ACC112 (cell line): Measurements from ENCODE around the gene TYW1.
"Not testable (repeated sequence)": the region's sequence is repeated elsewhere in the genome, so short reads cannot be mapped to it uniquely, and the experiment has no call there.

Source experiments
- H2AFZ ChIP-seq: fragments of 200-600 bp; sonication (generic); one replicate; pipeline ENCODE4 v1.6.0; 2017; ENCODE audit warnings: antibody characterized with exemption, low read length; ENCODE audit not compliant: unreplicated experiment
- H3K27ac ChIP-seq: fragments of 200-600 bp; sonication (generic); 2 replicates; pipeline ENCODE4 v1.5.1; 2014; ENCODE audit warnings: low read depth, mild to moderate bottlenecking, antibody characterized with exemption, low read length, moderate library complexity
- H3K27me3 ChIP-seq: fragments of 200-600 bp; sonication (generic); 2 replicates; pipeline ENCODE4 v1.6.1; 2014; ENCODE audit warnings: mild to moderate bottlenecking, antibody characterized with exemption, low read length, moderate library complexity, mixed read lengths; ENCODE audit not compliant: insufficient read depth
- H3K36me3 ChIP-seq: fragments of 200-600 bp; sonication (generic); 2 replicates; pipeline ENCODE4 v1.6.1; 2016; ENCODE audit warnings: mild to moderate bottlenecking, antibody characterized with exemption, low read length, moderate library complexity, mixed read lengths; ENCODE audit not compliant: insufficient read depth
- H3K4me1 ChIP-seq: fragments of 200-600 bp; sonication (generic); one replicate; pipeline ENCODE4 v1.6.1; 2016; ENCODE audit warnings: low read length, mixed read lengths; ENCODE audit not compliant: insufficient read depth, unreplicated experiment, control insufficient read depth
- H3K4me3 ChIP-seq: fragments of 200-600 bp; sonication (generic); 2 replicates; pipeline ENCODE4 v1.5.1; 2014; ENCODE audit warnings: mild to moderate bottlenecking, low read depth, low read length
- H3K79me2 ChIP-seq: fragments of 200-600 bp; sonication (generic); one replicate; pipeline ENCODE4 v1.6.0; 2016; ENCODE audit warnings: low read length; ENCODE audit not compliant: control insufficient read depth, unreplicated experiment, insufficient read depth

TYW1 gene

DNA sequence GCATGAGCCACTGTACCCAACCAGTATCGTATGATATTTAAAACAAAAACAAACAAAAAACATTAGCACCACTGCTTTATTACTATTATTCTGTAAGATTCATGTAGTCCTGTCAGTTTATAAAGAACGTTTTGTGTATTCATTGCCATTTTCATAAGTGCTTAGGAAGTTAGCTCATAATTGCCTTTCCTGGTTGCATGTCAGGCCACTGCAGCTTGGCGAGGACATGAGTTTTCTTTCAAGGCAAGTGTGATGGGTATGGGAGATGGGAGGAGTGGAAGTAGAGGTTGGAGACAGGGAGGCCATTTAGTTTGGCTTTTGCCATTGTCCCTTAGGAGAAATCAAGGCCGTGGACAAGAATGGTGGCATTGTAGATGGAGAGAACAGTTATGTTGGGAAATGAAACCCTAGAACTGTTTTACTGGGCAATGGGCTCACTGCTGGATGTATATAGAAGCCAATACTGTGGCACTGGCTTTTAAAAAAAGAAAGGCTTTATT is 48.9 kb downstream of the TYW1 start:
- H3K4me3 ChIP-seq: no peak overlapping the region
- H3K4me1 ChIP-seq: peaks cover 19% of the 10 kb centered on the region
- 0 out of 2 replicates have a peak, but pooled peaks cover 4% of the 10 kb centered on the region for H3K36me3 ChIP-seq

DNA sequence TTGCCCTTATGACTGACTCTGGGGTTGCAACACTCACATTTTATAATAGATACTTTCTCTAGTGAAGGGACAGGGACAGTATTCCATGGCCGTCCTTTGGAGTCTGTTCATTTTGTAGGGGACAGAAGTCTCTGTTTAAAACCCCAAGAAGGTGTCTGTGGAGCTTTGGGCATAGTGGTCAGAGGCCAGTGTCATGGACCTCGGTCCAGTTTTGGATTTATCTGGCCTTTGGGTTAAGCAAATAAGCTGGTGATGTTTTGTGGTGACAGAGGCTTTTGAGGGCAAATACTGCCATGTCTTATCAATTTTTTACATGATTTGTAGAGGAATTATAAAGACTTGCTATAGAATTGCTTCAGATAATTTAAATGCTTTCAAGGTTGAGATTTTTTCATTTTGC is 50.2 kb downstream of the TYW1 start:
- not testable (repeated sequence) for H3K27ac ChIP-seq, H2AFZ ChIP-seq, H3K4me3 ChIP-seq, H3K27me3 ChIP-seq, H3K36me3 ChIP-seq, H3K79me2 ChIP-seq
- peaks cover 14% of the 10 kb centered on the region for H3K4me1 ChIP-seq

More for the DNA sequence above, 48.9 kb downstream of the TYW1 start:
- Histone ChIP-seq H2AFZ (no peak overlapping the region), H3K27ac (no peak overlapping the region), H3K79me2 (no peaks in the 10 kb centered on the region), H3K27me3 (no peaks in the 10 kb centered on the region)

DNA sequence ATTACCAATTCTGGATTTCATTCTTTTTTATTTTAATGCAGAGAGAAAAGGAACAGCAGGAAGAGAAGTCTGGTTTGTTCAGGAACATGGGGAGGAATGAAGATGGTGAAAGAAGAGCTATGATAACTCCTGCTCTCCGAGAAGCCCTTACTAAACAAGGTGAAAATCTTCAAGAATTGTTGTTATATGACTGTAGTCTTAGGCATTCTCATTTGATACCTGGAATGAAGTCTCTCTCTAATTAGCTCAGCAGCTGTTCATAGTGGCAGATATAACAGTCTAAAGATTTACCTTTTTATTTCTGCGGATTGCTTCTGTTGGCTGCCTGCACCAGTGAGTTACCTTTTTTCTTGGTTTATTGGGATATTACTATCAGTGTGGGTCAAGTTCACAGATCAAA is 53.3 kb downstream of the TYW1 start:
- not testable (repeated sequence) for H3K4me3 ChIP-seq, H3K36me3 ChIP-seq, H3K4me1 ChIP-seq, H3K79me2 ChIP-seq, H2AFZ ChIP-seq, H3K27me3 ChIP-seq, H3K27ac ChIP-seq

DNA sequence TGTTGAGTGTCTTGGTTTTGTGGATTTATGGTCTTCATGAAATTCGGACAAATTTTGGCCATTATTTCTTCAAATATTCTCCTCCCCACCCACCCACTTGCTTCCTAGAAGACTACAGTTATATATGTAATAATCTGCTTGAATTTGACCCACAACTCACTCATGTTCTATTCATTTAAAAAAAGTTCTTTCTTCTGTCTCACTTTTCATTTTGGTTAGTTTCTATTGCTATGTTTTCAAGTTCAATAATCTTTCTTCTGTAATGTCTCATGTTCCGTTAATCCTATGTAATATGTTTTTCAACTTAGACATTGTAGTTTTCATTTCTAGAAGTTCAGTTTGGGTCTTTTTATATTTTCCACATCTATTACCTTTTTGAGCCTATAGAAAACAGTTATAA is 55.5 kb downstream of the TYW1 start:
- not testable (repeated sequence) for H3K36me3 ChIP-seq, H3K27me3 ChIP-seq, H3K4me1 ChIP-seq, H3K79me2 ChIP-seq, H2AFZ ChIP-seq, H3K27ac ChIP-seq, H3K4me3 ChIP-seq

DNA sequence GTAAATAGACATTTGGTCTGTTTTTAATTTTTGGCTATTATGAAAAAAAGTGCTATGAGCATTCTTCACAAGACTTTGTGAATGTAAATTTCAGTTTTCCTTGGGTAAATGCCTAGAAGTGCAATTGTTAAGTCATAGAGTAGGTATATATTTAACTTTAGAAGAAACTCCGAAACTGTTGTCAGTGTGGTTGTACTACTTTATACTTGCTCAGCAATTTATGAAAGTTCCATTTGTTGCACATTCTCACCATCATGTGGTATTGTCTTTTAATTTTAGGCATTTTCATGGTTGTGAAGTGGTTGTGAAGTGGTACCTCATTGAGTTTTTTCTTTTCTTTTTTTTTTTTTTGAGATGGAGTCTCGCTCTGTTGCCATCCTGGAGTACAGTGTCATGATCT is 60.0 kb downstream of the TYW1 start:
- H3K4me3 ChIP-seq: no peak overlapping the region
- peaks cover 3% of the 10 kb centered on the region; the same call in 1 of the 2 replicates for H3K36me3 ChIP-seq
- no peaks in the 10 kb centered on the region for H3K4me1 ChIP-seq
- no peak overlapping the region for H3K27ac ChIP-seq
- H3K79me2 ChIP-seq: no peaks in the 10 kb centered on the region
- no peaks in the 10 kb centered on the region for H3K27me3 ChIP-seq
- no peak overlapping the region for H2AFZ ChIP-seq

DNA sequence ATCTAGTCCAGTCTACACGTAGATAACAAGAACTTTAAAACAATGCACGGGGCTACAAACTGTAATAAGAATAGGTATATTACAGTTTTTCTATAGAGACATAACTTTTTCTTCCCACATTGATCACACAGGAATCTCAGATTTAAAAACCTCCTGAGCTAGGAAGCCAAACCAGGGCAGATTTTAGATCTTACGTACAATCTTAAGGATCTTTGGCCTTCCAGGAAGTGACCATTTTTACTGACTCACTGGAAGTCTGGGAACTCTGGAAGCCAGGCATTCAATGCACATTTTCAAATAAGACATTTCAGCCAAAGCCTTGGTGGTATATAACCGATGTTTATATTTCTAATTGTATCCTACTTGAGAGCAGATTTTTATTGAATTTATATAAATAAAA is 64.7 kb downstream of the TYW1 start:
- H3K36me3 ChIP-seq, H3K79me2 ChIP-seq, H2AFZ ChIP-seq, H3K4me3 ChIP-seq, H3K27me3 ChIP-seq, H3K27ac ChIP-seq, H3K4me1 ChIP-seq: not testable (repeated sequence)

DNA sequence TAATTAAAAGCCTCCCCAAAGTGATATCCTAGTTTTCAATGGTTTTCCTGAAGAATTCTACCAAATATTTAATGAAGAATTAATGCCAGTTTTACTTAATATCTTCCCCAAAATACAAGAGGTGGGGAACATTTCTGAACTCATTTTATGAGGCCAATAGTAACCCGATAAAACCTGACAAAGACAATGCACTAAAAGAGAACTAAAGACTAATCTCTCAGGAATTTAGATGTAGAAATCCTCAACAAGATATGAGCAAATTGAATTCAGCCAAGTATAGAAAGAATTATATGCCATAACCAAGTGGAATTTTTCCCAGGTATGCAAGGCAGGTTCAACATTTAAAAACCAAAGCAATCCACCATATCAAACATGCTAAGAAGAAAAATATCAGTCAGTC is 66.2 kb downstream of the TYW1 start:
- H3K4me3 ChIP-seq, H3K36me3 ChIP-seq, H3K27me3 ChIP-seq, H2AFZ ChIP-seq, H3K79me2 ChIP-seq, H3K27ac ChIP-seq: not testable (repeated sequence)
- peaks cover 11% of the 10 kb centered on the region for H3K4me1 ChIP-seq

DNA sequence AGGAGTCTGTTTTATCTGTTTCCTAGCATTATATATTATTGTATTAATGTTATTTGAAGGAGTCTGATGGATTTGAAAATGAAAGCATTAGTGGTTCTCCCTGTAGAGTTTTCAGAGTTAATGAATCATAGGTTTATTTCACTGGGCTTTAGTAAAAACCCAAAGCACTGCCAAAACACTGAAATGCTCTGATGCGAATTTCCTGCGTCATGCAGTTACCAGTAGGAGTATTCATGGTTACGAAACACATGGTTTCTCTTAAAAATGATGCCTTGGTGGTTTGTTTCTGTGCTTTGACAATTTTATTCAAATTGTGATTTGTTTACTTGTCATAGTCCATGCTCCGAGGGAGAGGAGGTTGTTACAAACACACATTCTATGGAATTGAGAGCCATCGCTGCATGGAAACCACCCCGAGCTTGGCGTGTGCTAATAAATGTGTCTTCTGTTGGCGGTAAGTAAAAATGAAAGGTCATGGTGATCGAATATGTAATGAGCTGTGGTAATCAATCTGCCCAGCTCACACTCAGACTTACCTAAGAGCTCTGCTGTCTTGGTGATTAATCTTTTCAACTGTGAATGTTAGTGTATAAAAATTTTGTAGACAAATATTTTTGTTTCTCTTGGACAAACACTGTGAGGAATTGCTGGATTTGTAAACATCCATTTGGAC is 70.5 kb downstream of the TYW1 start:
- Histone ChIP-seq H3K27ac (peak overlapping the region; percentile 83), H2AFZ (peak overlapping the region; percentile 62), H3K4me3 (peak overlapping the region; percentile 72), H3K4me1 (peaks cover 11% of the 10 kb centered on the region), H3K36me3 (peaks cover 22% of the 10 kb centered on the region)
- not testable (repeated sequence) for H3K79me2 ChIP-seq, H3K27me3 ChIP-seq

DNA sequence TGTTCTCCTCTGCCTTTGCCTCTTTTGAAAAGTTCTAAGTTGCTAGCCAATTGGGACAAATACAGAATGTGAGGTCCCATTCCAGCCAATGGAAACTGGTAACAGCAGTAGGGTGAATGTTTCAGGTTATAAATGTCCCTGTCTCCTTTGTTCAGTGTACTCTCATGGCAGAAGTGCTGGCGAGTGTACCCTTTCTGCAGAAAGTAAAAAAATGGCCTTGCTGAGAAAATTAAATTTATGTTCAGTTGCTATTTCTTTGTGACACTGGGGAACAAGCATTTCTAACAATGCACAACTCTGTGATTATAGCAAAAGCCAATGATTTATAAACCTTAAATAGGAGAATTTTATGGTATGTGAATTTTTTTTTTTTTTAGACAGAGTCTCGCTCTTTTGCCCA is 79.5 kb downstream of the TYW1 start:
- H2AFZ ChIP-seq, H3K79me2 ChIP-seq, H3K27me3 ChIP-seq, H3K4me3 ChIP-seq, H3K27ac ChIP-seq, H3K4me1 ChIP-seq: not testable (repeated sequence)
- peaks cover 27% of the 10 kb centered on the region for H3K36me3 ChIP-seq

DNA sequence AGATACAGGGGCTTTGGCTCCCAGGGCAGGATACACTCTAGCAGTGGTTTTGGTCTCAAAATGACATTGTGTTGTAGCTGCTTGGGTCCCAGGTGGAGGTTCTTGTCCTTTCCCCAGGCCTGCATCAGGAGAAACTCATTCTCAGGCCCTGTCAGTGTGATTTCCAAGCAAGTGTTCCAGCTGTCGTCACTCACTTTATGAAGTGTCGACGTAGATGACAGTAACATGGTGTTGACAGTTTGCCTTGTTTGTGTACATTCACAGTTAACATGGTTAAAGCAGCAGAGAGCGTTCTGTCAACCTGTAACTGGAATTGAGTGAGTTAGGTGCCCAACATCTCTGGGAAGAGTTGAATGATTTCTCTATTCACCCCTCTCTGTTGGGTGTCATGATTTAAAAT is 86.2 kb downstream of the TYW1 start:
- H3K36me3 ChIP-seq, H2AFZ ChIP-seq, H3K79me2 ChIP-seq, H3K4me3 ChIP-seq, H3K27ac ChIP-seq, H3K27me3 ChIP-seq, H3K4me1 ChIP-seq: not testable (repeated sequence)

DNA sequence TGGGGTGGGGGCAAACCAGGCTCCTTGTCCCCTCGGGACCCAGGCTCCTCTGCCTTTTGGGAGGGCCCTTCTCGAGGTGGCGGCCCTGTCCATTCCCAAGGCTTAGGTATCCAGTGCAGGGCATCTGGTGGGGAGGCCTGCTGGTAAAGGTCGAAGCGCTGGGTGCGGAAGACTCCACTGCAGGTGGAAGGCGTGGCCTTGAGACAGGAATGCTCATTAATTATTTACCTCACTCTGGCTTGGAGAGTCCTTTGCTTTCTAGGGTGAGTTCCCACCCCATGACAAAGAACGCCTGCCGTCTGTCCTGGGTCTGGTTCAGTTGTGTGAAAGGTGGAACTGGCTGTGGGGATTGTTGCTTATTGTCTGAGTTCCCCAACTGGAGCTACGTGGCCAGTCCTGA is 92.6 kb downstream of the TYW1 start:
- not testable (repeated sequence) for H3K36me3 ChIP-seq, H3K4me3 ChIP-seq, H3K79me2 ChIP-seq, H2AFZ ChIP-seq, H3K27ac ChIP-seq, H3K27me3 ChIP-seq, H3K4me1 ChIP-seq
